ENCODE data around the gene RGS16.

- TF ChIP-seq CTCF (conservative IDR thresholded peaks at IDR 0.05; ENCODE audit: low read length) = no peak
- no peak for TF ChIP-seq EZH2phosphoT487 (IDR thresholded peaks at IDR 0.05; ENCODE audit: borderline replicate concordance, low read depth, low read length)
Measured at GRCh38 chr1:182607566-182607965, 3.4 kb upstream of the RGS16 start.

All from OCI-LY7 (cell line).